GM18870 (cell line): ENCODE measurements around the gene MAP7.
"Not testable (repeated sequence)": the region's sequence is repeated elsewhere in the genome, so short reads cannot be mapped to it uniquely, and the experiment has no call there.

Experiments
- ATAC-seq: cut with Tn5 transposase; IDR thresholded peaks from one replicate; pipeline ENCODE4 v1.9.1; 2021; ENCODE audit warnings: moderate library complexity; ENCODE audit not compliant: unreplicated experiment

MAP7 gene

GRCh38 chr6:136309729-136310311, 240.4 kb downstream of the MAP7 start:
- ATAC-seq = no peak

DNA sequence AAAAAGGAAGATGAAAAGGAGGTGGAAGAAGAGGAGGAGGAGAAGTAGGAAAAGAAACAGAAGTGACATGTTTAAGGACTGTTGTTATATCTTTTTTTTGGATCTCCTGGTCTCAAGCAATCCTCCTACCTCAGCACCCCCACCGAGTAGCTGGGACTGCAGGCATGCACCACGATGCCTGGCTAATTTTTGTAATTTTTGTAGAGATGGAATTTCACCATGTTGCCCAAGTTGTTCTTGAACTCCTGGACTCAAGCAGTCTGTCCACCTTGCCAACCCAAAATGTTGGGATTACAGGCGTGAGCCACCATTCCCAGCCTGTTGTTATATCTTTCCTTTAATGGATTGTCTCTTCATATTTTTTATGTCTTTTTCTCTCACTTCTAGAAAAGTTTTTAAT, 241.1 kb downstream of the MAP7 start:
- no peak for ATAC-seq

GRCh38 chr6:136308469-136308868, 241.8 kb downstream of the MAP7 start:
- not testable (repeated sequence) for ATAC-seq

GRCh38 chr6:136307351-136307750, 242.9 kb downstream of the MAP7 start:
- no peak for ATAC-seq

DNA sequence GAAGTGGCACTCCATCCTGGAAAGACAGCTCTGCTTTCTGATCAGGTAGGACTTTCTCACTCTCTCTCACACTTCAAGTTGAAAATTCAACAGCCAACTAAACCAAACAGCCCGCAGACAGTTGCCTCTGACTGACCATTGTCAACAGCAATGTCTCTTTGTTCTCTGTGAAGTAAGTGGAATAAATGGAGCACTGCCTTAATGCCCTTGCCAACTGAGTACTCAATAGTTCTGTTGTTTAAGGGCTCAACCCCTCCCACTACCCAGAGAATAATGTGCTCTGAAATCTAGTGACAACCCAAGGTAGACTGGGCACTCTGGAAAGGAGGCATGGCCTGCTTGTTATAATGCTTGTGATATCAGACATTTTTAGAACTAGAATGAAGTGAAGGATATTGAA, 243.8 kb downstream of the MAP7 start:
- ATAC-seq = no peak

DNA sequence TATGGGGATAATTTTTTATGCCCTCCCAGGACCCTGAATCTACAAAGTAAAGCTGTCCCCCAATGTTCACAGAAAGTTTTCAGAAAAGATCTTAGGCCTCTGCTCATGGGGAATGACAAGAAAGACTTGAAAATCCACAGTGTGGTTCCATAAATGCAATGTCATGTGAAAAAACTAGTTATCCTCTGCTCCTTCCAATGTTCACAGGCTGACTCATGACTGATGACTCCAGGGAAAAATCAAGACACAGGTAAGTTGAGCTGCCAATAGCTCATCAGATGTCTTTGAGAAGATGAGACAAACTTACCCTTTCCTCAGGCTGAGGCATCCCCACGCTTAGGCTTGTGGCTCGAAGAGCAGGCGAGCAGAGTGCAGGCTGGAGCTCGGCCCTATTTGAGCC, 245.8 kb downstream of the MAP7 start:
- ATAC-seq = no peak

- ATAC-seq = no peak
These were observed 246.7 kb downstream of the MAP7 start for GRCh38 chr6:136303516-136303915.

DNA sequence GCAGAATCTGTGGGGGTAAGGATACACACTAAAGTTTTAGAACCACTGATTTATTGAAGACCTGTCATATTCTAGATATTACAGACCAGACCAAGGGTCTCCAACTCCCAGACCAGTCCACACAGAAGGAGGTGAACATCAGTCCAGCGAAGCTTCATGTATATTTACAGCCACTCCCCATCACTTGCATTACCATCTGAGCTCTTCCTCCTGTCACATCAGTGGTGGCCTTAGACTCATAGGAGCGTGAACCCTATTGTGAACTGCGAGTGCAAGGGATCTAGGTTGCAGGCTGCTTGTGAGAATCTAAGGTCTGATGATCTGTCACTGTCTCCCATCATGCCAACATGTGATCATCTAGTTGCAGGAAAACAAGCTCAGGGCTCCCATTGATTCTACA, 255.6 kb downstream of the MAP7 start:
- ATAC-seq = no peak
